HG02970 (cell line): ENCODE measurements around the gene OPALIN.
A peak's percentile ranks its signal among the peaks of the same experiment; 100 is the strongest.

ENCODE experiments used
- ATAC-seq: cut with Tn5 transposase; IDR thresholded peaks from one replicate; pipeline ENCODE4 v1.9.1; 2021; ENCODE audit warnings: mild to moderate bottlenecking, moderate library complexity, moderate number of reproducible peaks; ENCODE audit not compliant: unreplicated experiment, low FRiP score

OPALIN gene

GRCh38 chr10:96341219-96342182 lies 17.3 kb downstream of the OPALIN start:
- ATAC-seq: no peak

GRCh38 chr10:96339956-96340904 lies 18.6 kb downstream of the OPALIN start:
- ATAC-seq: no peak

GRCh38 chr10:96339383-96339782 lies 19.4 kb downstream of the OPALIN start:
- no peak for ATAC-seq

- no peak for ATAC-seq
These were observed 20.4 kb downstream of the OPALIN start for GRCh38 chr10:96338279-96338925.

GRCh38 chr10:96337106-96337505 lies 21.7 kb downstream of the OPALIN start:
- no peak for ATAC-seq

GRCh38 chr10:96334616-96335526 lies 23.9 kb downstream of the OPALIN start:
- no peak for ATAC-seq

GRCh38 chr10:96333101-96333500 lies 25.7 kb downstream of the OPALIN start:
- ATAC-seq: no peak

- ATAC-seq: no peak
These were observed 31.3 kb downstream of the OPALIN start for GRCh38 chr10:96327462-96327861.

- peak; percentile 71 for ATAC-seq
These were observed 33.0 kb downstream of the OPALIN start for GRCh38 chr10:96325719-96326373.

- no peak for ATAC-seq
These were observed 34.4 kb downstream of the OPALIN start for GRCh38 chr10:96324447-96324846.

- no peak for ATAC-seq
These were observed 36.5 kb downstream of the OPALIN start for GRCh38 chr10:96322275-96322674.

- no peak for ATAC-seq
These were observed 37.0 kb downstream of the OPALIN start for GRCh38 chr10:96321822-96322221.

- ATAC-seq: no peak
These were observed 38.9 kb downstream of the OPALIN start for GRCh38 chr10:96319754-96320474.

- ATAC-seq: no peak
These were observed 41.6 kb downstream of the OPALIN start for GRCh38 chr10:96317067-96317833.

GRCh38 chr10:96313344-96313743 lies 45.5 kb downstream of the OPALIN start:
- no peak for ATAC-seq

- ATAC-seq: no peak
These were observed 47.6 kb downstream of the OPALIN start for GRCh38 chr10:96311180-96311715.

GRCh38 chr10:96310321-96310669 lies 48.5 kb downstream of the OPALIN start:
- no peak for ATAC-seq
